IMR-90 (cell line): ENCODE results near the gene KCNMB1. TPM values are rescaled to one million over a fixed set of nuclear protein-coding genes. Genes with fewer than 3 reads are reported as not detected.

Source experiments
- ATAC-seq: fragments of 200-7000 bp; cut with Tn5 transposase; 2 replicates; pipeline ENCODE4 v1.9.1; 2020; ENCODE audit warnings: low read depth, mild to moderate bottlenecking, moderate library complexity
- BruUV-seq: library from RNA; stranded (reverse); fragments of 400-500 nt; replicated peaks from 2 replicates; lab custom pipeline; 2021; lab: Mats Ljungman, UMichigan
- CTCF ChIA-PET: fragments of 300-600 bp; formaldehyde crosslinking; extraction: SDS; loops from one replicate; lab custom pipeline; 2021; ENCODE audit warnings: antibody characterized with exemption; lab: Yijun Ruan, JAX
- POLR2A ChIA-PET: fragments of 300-600 bp; sonication (Branson Sonifier 250); formaldehyde crosslinking; loops from one replicate; lab custom pipeline; 2022; ENCODE audit warnings: antibody characterized with exemption; ENCODE audit not compliant: unreplicated experiment; lab: Charles Lee
- DNase-seq: peaks from one replicate; pipeline ENCODE4 v3.0.0; 2013
- H2AFZ ChIP-seq: replicated peaks from 2 replicates; pipeline ENCODE3; 2013; ENCODE audit warnings: low read length, mild to moderate bottlenecking; ENCODE audit not compliant: poor library complexity
- H2AK5ac ChIP-seq: 2 replicates; pipeline ENCODE4 v1.6.1; 2013; ENCODE audit warnings: low read depth, low read length, inconsistent platforms
- H2AK9ac ChIP-seq: replicated peaks from 2 replicates; pipeline ENCODE3; 2013; ENCODE audit warnings: mild to moderate bottlenecking, low read depth, low read length, moderate library complexity; ENCODE audit not compliant: poor library complexity
- H2BK120ac ChIP-seq: 2 replicates; pipeline ENCODE4 v1.6.1; 2013; ENCODE audit warnings: low read depth, low read length, inconsistent platforms
- H2BK15ac ChIP-seq: 3 replicates; pipeline ENCODE4 v1.6.1; 2013; ENCODE audit warnings: low read depth, low read length, inconsistent platforms
- H2BK20ac ChIP-seq: 2 replicates; pipeline ENCODE4 v1.6.1; 2013; ENCODE audit warnings: low read depth, mild to moderate bottlenecking, inconsistent platforms, low read length, moderate library complexity
- H2BK5ac ChIP-seq: 2 replicates; pipeline ENCODE4 v1.6.1; 2013; ENCODE audit warnings: mild to moderate bottlenecking, low read depth, low read length, inconsistent platforms; ENCODE audit not compliant: poor library complexity, severe bottlenecking
- H3K14ac ChIP-seq: replicated peaks from 2 replicates; pipeline ENCODE4 v1.6.1; 2013; ENCODE audit warnings: low read depth, low read length, inconsistent platforms
- H3K18ac ChIP-seq: 2 replicates; pipeline ENCODE4 v1.6.1; 2013; ENCODE audit warnings: low read depth, low read length, control low read depth
- H3K23ac ChIP-seq: 2 replicates; pipeline ENCODE4 v1.6.1; 2013; ENCODE audit warnings: low read depth, low read length, inconsistent platforms
- H3K27ac ChIP-seq: 2 replicates; pipeline ENCODE4 v1.5.1; 2013; ENCODE audit warnings: mild to moderate bottlenecking, control low read depth, low read length; ENCODE audit not compliant: insufficient read depth
- H3K27me3 ChIP-seq: 2 replicates; pipeline ENCODE4 v1.6.1; 2013; ENCODE audit warnings: low read length; ENCODE audit not compliant: control insufficient read depth, insufficient read depth
- H3K36me3 ChIP-seq: 2 replicates; pipeline ENCODE4 v1.6.1; 2013; ENCODE audit warnings: low read length, mixed read lengths; ENCODE audit not compliant: control insufficient read depth, insufficient read depth
- H3K4ac ChIP-seq: 2 replicates; pipeline ENCODE4 v1.6.1; 2013; ENCODE audit warnings: low read depth, low read length, inconsistent platforms
- H3K4me1 ChIP-seq: 2 replicates; pipeline ENCODE4 v1.6.1; 2013; ENCODE audit warnings: low read length, mixed read lengths; ENCODE audit not compliant: control insufficient read depth, insufficient read depth
- H3K4me2 ChIP-seq: 2 replicates; pipeline ENCODE4 v1.6.1; 2013; ENCODE audit warnings: low read depth, mild to moderate bottlenecking, control low read depth, low read length, moderate library complexity
- H3K4me3 ChIP-seq: 2 replicates; pipeline ENCODE4 v1.5.1; 2013; ENCODE audit warnings: low read depth, mild to moderate bottlenecking, control low read depth, low read length, moderate library complexity; ENCODE audit not compliant: insufficient read depth
- H3K56ac ChIP-seq: 2 replicates; pipeline ENCODE4 v1.6.1; 2013; ENCODE audit warnings: low read length, inconsistent platforms; ENCODE audit not compliant: insufficient read depth; ENCODE audit errors: extremely low read depth
- H3K79me1 ChIP-seq, 2 experiments: 2 replicates each; pipeline ENCODE4 v1.6.1; 2013; ENCODE audit warnings: low read length in 2 of 2, inconsistent platforms in 1 of 2, low read depth in 1 of 2
- H3K9ac ChIP-seq: 2 replicates; pipeline ENCODE4 v1.6.1; 2013; ENCODE audit warnings: low read depth, low read length, control low read depth
- H3K9me1 ChIP-seq: 2 replicates; pipeline ENCODE4 v1.6.1; 2013; ENCODE audit warnings: low read length, inconsistent platforms; ENCODE audit not compliant: insufficient read depth
- H3K9me3 ChIP-seq: 2 replicates; pipeline ENCODE4 v1.6.1; 2013; ENCODE audit warnings: low read length; ENCODE audit not compliant: control insufficient read depth, insufficient read depth
- H4K20me1 ChIP-seq: 2 replicates; pipeline ENCODE4 v1.6.1; 2013; ENCODE audit warnings: low read length, inconsistent platforms; ENCODE audit not compliant: insufficient read depth
- H4K5ac ChIP-seq: 2 replicates; pipeline ENCODE4 v1.6.1; 2013; ENCODE audit warnings: mild to moderate bottlenecking, low read depth, low read length, control low read depth
- H4K8ac ChIP-seq, 2 experiments: 2 replicates each; pipeline ENCODE4 v1.6.1; 2013; ENCODE audit warnings: low read depth in 2 of 2, low read length in 2 of 2, control low read depth in 1 of 2, inconsistent platforms in 1 of 2
- H4K91ac ChIP-seq: 2 replicates; pipeline ENCODE4 v1.6.1; 2013; ENCODE audit warnings: low read depth, low read length, inconsistent platforms; ENCODE audit not compliant: insufficient read depth
- FOS ChIP-seq: fragments of 150-350 bp; IDR thresholded peaks from 2 replicates; pipeline ENCODE4 v1.6.1; 2016; ENCODE audit warnings: low read depth, low read length
- MAFK ChIP-seq: IDR thresholded peaks from 2 replicates; pipeline ENCODE4 v1.6.1; 2012; ENCODE audit warnings: low read depth, low read length, improper control_type of control experiment
- RAD21 ChIP-seq: IDR thresholded peaks from 2 replicates; pipeline ENCODE4 v1.6.1; 2012; ENCODE audit warnings: low read length, improper control_type of control experiment
- RCOR1 ChIP-seq: IDR thresholded peaks from 2 replicates; pipeline ENCODE4 v1.6.1; 2012; ENCODE audit warnings: mild to moderate bottlenecking, low read length, improper control_type of control experiment; ENCODE audit not compliant: insufficient replicate concordance
- WGBS, 2 experiments: methylation state at CpG; one replicate each; pipeline versions ENCODE4 v1.1.5 to v1.1.7; 2013; ENCODE audit warnings: missing lambda C conversion rate in 2 of 2; ENCODE audit not compliant: insufficient read length in 1 of 2; ENCODE audit errors: extremely low coverage in 2 of 2; 5-methylcytosine and 5-hydroxymethylcytosine counted together
- dilution Hi-C: fragments of 300-500 bp; cut with HindIII; formaldehyde crosslinking; loops from one replicate; pipeline ENCODE4 v1.14.3; 2018; ENCODE audit warnings: low sequenced_read_pairs; ENCODE audit not compliant: unreplicated experiment
- in situ Hi-C: fragments of 300-500 bp; cut with MboI; formaldehyde crosslinking; loops from 3 replicates; pipeline ENCODE4 v1.14.3; 2019; ENCODE audit warnings: low sequenced_read_pairs, inconsistent platforms, mixed read lengths
- intact Hi-C: fragments of 100-400 bp; cut with micrococcal nuclease; formaldehyde crosslinking; loops from 2 replicates; pipeline ENCODE4 v1.10.0; 2022
- polyA plus RNA-seq, 3 experiments: library from polyadenylated mRNA; depleted of rRNA; stranded (reverse); fragments of >200 nt; gene quantifications; 2 replicates each; pipeline ENCODE4 v1.2.3, GENCODE V29; 2012; ENCODE audit warnings: low replicate concordance in 1 of 3
- total RNA-seq: library from RNA; depleted of rRNA; stranded (reverse); fragments of >200 nt; gene quantifications from 2 replicates; pipeline ENCODE4 v1.2.3, GENCODE V29; 2012

The KCNMB1 gene
- total and polyA plus RNA-seq, 2 of the 4 experiments (the other 2 are of a cell fraction), result not detected

DNA sequence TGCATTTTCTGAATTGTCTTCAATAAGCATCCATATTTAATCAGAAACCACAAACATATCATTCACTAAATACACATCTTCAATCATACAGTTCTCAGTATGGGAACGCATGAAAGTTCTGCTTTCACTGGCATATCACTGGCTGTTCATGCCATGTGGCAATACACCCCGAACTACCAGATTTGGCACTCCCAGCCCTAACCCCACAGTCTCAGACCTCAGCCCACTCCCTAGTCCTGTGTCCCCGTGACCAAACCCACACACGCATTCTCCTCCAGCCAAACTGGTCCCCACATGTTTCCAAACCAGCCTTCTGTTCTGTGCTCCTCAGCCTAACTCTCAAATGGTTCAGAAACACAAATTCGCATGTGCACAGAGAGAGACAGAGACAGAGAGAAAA, 20.6 kb downstream of the KCNMB1 start:
- dilution Hi-C loops, result no loop called here
- H4K8ac ChIP-seq, result no peak overlapping the region
- H2AFZ ChIP-seq, result no peak overlapping the region
- H3K79me1 ChIP-seq, result no peaks in the 10 kb centered on the region
- ChIA-PET CTCF (no interaction called here), POLR2A (no interaction called here)
- H2BK20ac ChIP-seq, result no peak overlapping the region
- H2BK120ac ChIP-seq, result no peak overlapping the region
- 49% methylated on average over 3 of the region's 5 CpGs; no CpG with 5 or more reads in 1 of the 2 experiments for WGBS, 2 experiments
- H3K4me2 ChIP-seq, result no peak overlapping the region
- no peaks in the 10 kb centered on the region for H3K9me3 ChIP-seq
- ATAC-seq (no peak), DNase-seq (no peak)
- no peak overlapping the region for H2BK15ac ChIP-seq
- no peaks in the 10 kb centered on the region for H4K20me1 ChIP-seq
- no peaks in the 10 kb centered on the region for H3K4me1 ChIP-seq
- H3K9me1 ChIP-seq, result no peaks in the 10 kb centered on the region
- H4K91ac ChIP-seq, result no peak overlapping the region
- no TSS peak for BruUV-seq
- intact Hi-C loops, result no loop called here
- no peaks in the 10 kb centered on the region for H3K36me3 ChIP-seq
- H3K4ac ChIP-seq, result no peak overlapping the region
- H3K14ac ChIP-seq, result no peak overlapping the region
- H2AK9ac ChIP-seq, result peak overlapping the region; percentile 1
- no peak overlapping the region for H3K23ac ChIP-seq
- H3K4me3 ChIP-seq, result no peak overlapping the region
- no peak overlapping the region for H4K5ac ChIP-seq
- H3K56ac ChIP-seq, result no peak overlapping the region
- in situ Hi-C loops, result no loop called here
- no peak for TF ChIP-seq RCOR1
- TF ChIP-seq RAD21, result no peak
- no peak for TF ChIP-seq FOS
- TF ChIP-seq MAFK, result no peak
- H2AK5ac ChIP-seq, result no peak overlapping the region
- H3K27ac ChIP-seq, result no peak overlapping the region
- H3K9ac ChIP-seq, result no peak overlapping the region
- H2BK5ac ChIP-seq, result no peak overlapping the region
- H3K18ac ChIP-seq, result no peak overlapping the region
- H3K27me3 ChIP-seq, result no peaks in the 10 kb centered on the region
